ENCODE data around the gene SYT3. TPM values are rescaled to one million over a fixed set of nuclear protein-coding genes. Genes with fewer than 3 reads are reported as not detected.

SYT3 gene
- total RNA-seq, 1 donor from 2014 or later: 2.5 TPM

DNA sequence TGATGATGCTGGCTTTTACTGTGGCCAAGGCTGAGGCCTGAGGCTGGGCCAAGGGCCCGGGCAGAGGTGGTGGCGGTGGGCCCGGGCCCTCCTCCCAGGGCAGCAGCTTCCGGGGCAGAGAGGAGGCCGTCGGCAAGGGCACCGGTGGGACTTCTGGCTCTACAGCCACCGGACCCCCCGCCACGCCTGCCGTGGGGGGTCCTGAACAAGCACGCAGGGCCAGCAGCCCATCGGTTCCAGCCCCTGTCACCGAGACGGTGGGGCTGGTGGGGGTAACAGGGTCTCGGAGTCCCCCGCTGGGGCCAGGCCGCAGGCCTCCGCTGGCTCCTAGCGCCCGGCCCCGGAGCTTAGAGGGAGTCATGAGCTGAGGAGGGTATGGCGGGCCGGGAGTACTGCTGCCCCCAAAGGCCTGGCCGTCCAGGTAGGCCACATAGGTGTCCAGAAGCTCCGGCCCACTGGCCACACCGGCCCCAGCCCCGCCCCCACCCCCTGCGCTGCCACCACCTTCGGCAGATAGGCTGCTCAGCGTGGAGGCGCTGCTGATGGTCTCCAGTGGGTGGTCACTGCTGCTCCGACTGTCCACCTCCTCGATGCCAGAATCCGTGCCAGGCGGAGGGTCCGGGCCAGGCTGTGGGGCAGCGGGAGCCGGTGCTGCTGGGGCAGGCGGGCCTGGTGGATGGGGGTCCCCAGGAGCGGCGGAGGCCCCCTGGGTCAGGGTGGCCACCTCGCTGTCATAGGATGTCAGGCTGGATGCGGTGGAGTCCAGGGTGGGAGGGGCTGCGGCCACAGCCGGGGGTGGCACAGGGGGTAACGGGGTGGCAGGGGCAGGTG, 26.9 kb upstream of the SYT3 start:
- no peak for DNase-seq (ENCODE audit: extremely low spot score in 2 of 2)

DNA sequence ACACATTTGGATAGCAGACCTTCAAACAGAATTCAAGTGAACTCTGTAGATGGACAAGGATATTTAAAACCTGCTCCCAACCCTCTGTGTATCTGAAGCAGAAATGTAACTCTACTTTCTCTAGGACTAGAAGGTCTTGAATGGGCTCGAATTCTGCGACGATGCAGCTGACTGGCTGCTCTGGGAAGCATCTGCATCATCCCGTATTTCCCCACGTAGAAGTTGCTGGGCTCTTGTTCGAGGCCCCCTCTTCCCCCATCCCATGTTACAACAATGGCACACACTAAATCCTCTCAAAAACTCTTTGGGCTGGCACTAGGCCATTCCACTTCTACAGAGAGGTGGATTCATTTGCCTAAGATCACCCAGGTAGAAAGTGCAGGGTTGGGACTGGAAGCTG, 24.5 kb upstream of the SYT3 start:
- no peak for DNase-seq (ENCODE audit: extremely low spot score in 2 of 2)
- TF ChIP-seq POLR2A (IDR thresholded peaks at IDR 0.05) (no peak), POLR2AphosphoS5 (IDR thresholded peaks at IDR 0.05; ENCODE audit: insufficient read depth in 1 of 2, low read depth in 1 of 2) (no peak)
- TF ChIP-seq, protein P1, sequence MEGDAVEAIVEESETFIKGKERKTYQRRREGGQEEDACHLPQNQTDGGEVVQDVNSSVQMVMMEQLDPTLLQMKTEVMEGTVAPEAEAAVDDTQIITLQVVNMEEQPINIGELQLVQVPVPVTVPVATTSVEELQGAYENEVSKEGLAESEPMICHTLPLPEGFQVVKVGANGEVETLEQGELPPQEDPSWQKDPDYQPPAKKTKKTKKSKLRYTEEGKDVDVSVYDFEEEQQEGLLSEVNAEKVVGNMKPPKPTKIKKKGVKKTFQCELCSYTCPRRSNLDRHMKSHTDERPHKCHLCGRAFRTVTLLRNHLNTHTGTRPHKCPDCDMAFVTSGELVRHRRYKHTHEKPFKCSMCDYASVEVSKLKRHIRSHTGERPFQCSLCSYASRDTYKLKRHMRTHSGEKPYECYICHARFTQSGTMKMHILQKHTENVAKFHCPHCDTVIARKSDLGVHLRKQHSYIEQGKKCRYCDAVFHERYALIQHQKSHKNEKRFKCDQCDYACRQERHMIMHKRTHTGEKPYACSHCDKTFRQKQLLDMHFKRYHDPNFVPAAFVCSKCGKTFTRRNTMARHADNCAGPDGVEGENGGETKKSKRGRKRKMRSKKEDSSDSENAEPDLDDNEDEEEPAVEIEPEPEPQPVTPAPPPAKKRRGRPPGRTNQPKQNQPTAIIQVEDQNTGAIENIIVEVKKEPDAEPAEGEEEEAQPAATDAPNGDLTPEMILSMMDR (IDR thresholded peaks at IDR 0.05): no peak
- H3K9me3 ChIP-seq: no peaks in the 10 kb centered on the region
- H3K4me1 ChIP-seq: peaks cover 21% of the 10 kb centered on the region
- no peak overlapping the region for H3K27ac ChIP-seq
- intact Hi-C loops (cut with DNase I): no loop called here
- peaks cover 17% of the 10 kb centered on the region for H3K27me3 ChIP-seq
- H3K4me3 ChIP-seq: no peak overlapping the region
- no peaks in the 10 kb centered on the region for H3K36me3 ChIP-seq

More for the DNA sequence above, 26.9 kb upstream of the SYT3 start:
- TF ChIP-seq, protein P1 (IDR thresholded peaks at IDR 0.05): no peak
- no peak for TF ChIP-seq POLR2A (IDR thresholded peaks at IDR 0.05)
- TF ChIP-seq POLR2AphosphoS5 (IDR thresholded peaks at IDR 0.05; ENCODE audit: insufficient read depth in 1 of 2, low read depth in 1 of 2): no peak
- H3K27me3 ChIP-seq: peaks cover 11% of the 10 kb centered on the region
- H3K9me3 ChIP-seq: no peaks in the 10 kb centered on the region
- H3K4me3 ChIP-seq: no peak overlapping the region
- H3K4me1 ChIP-seq: peaks cover 18% of the 10 kb centered on the region
- intact Hi-C loops (cut with DNase I): no loop called here
- no peaks in the 10 kb centered on the region for H3K36me3 ChIP-seq
- H3K27ac ChIP-seq: no peak overlapping the region

DNA sequence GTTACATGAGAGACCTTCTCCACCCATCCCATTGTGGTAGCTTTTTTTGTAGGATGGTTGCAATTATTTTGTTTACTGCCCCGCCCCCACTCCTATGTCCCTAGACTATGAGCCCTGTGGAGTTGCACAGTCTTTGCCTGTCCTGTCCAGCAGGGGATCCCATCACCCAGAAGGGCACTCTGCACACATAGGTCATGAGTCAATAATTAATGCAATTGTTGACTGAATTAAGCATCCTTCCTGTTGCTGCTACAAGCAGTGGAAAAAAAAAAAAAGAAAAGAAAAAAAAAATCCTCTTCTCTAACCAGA, 23.8 kb upstream of the SYT3 start:
- Histone ChIP-seq H3K36me3 (no peaks in the 10 kb centered on the region), H3K9me3 (no peaks in the 10 kb centered on the region), H3K27ac (no peak overlapping the region), H3K4me1 (peaks cover 29% of the 10 kb centered on the region), H3K27me3 (peaks cover 10% of the 10 kb centered on the region), H3K4me3 (no peak overlapping the region)
- intact Hi-C loops (cut with DNase I): no loop called here
- DNase-seq (ENCODE audit: extremely low spot score in 2 of 2): no peak
- TF ChIP-seq POLR2AphosphoS5 (IDR thresholded peaks at IDR 0.05; ENCODE audit: insufficient read depth in 1 of 2, low read depth in 1 of 2) (no peak), POLR2A (IDR thresholded peaks at IDR 0.05) (no peak)
- TF ChIP-seq, protein P1 (IDR thresholded peaks at IDR 0.05): no peak

DNA sequence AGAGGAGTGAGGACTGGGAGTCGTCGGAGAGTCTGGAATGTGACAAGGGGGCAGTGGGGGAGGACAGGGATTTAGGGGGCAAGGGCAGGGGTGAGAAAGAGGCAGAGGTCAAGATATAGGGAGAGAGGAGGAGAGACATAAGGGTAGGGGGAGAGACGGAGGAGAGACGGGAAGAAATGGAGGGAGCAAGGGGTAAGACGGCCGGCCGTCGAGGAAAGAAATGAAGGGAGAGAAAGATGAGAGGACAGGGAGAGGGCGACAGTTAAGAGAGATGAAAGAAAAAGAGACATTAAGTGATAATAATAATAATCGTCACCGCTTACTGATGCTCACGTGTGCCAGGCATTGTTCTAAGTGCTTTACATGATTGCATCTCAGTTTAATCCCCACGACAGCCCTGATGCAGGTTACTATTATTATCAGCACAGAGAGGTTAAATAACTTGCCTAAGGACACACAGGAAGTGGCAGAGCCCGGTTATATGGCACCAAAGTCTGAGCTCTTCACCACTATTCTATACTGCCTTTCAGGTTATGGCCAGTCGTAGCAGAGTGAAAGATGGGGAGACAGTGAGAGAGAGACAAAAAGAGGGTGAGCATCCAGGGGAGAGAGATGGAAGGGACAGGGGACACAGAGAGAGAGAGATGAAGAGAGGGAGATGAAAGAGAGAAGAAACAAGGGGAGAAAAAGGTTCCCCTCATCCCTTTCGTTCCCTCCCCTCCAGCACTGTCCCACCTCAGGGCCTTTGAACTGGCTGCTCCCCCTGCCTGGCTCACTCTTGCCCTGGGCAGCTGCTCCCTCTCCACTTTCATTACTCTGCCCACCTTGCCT, 23.2 kb upstream of the SYT3 start:
- no peak for DNase-seq (ENCODE audit: extremely low spot score in 2 of 2)
- Histone ChIP-seq H3K4me3 (no peak overlapping the region), H3K9me3 (no peaks in the 10 kb centered on the region), H3K36me3 (no peaks in the 10 kb centered on the region), H3K4me1 (peaks cover 33% of the 10 kb centered on the region), H3K27ac (no peak overlapping the region), H3K27me3 (peaks cover 6% of the 10 kb centered on the region)
- no peak for TF ChIP-seq POLR2AphosphoS5 (IDR thresholded peaks at IDR 0.05; ENCODE audit: insufficient read depth in 1 of 2, low read depth in 1 of 2)
- intact Hi-C loops (cut with DNase I): no loop called here

DNA sequence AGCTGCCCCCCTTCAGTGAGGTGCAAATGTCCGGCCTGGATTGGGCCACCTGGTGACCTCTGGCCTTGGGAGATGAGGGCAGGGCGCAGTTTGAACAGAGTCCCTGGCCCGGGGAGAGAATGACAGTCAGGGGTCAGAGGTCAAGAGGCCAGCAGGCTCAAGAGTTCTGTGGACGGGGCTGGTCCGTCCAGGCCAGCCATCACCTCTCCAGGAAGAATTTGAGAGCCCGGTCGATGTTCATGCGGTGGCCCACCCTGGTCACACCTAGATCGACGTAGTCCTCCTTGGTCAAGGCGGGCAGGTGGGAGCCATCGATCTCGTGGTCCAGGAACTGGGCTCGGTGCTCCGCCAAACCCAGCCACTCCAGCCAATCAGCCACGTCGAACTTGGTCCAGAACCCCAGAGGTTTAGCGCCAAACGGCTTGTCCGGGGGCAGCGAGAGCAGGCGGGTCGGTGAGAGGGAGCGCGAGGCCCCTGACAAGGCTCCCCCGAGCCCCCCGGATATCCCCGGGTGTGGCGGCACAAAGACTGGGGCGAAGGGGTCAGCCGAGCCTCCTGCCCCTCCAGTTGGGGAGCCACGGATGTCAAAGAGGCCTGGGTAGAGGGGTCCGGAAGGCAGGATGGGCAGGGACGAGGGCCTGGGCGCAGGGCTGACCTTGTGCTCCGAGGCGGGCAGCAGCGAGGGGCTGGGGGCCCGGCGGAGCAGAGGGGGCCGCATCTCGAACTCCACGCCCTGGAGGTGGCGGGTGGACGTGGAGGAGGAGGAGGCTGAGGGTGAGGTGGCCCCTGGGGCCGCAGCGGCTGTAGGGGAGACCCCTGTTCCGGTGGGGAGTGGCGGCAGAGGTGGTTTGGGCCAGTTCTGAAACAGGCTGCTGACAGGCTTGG, 22.3 kb upstream of the SYT3 start:
- DNase-seq (ENCODE audit: extremely low spot score in 2 of 2): no peak
- Histone ChIP-seq H3K36me3 (no peaks in the 10 kb centered on the region), H3K27ac (no peak overlapping the region), H3K27me3 (peaks cover 6% of the 10 kb centered on the region), H3K4me3 (no peak overlapping the region), H3K4me1 (peaks cover 27% of the 10 kb centered on the region), H3K9me3 (no peaks in the 10 kb centered on the region)
- TF ChIP-seq, protein P1 (IDR thresholded peaks at IDR 0.05): no peak
- TF ChIP-seq POLR2A (IDR thresholded peaks at IDR 0.05) (no peak), POLR2AphosphoS5 (IDR thresholded peaks at IDR 0.05; ENCODE audit: insufficient read depth in 1 of 2, low read depth in 1 of 2) (no peak)
- intact Hi-C loops (cut with DNase I): no loop called here
